Superior temporal gyrus (tissue), 1 donor: ENCODE measurements around the gene NBR1.
"Not testable (repeated sequence)": the region's sequence is repeated elsewhere in the genome, so short reads cannot be mapped to it uniquely, and the experiment has no call there.

ENCODE experiments used
- DNase-seq: peaks from one replicate; pipeline ENCODE4 v3.0.0-alpha.2; 2016; ENCODE audit errors: extremely low spot score

The NBR1 gene

GRCh38 chr17:43246456-43246855 lies 75.4 kb downstream of the NBR1 start:
- DNase-seq = not testable (repeated sequence)
